EL (cell line): ENCODE measurements around the gene DCLK2.

Experiments used
- DNase-seq: peaks from one replicate; pipeline ENCODE4 v3.0.0-alpha.2; 2016

The DCLK2 gene

GRCh38 chr4:150212485-150212884 lies 134.2 kb downstream of the DCLK2 start:
- DNase-seq, result no peak

GRCh38 chr4:150212927-150213326 lies 134.7 kb downstream of the DCLK2 start:
- DNase-seq, result no peak

GRCh38 chr4:150215601-150216000 lies 137.4 kb downstream of the DCLK2 start:
- DNase-seq, result no peak

DNA sequence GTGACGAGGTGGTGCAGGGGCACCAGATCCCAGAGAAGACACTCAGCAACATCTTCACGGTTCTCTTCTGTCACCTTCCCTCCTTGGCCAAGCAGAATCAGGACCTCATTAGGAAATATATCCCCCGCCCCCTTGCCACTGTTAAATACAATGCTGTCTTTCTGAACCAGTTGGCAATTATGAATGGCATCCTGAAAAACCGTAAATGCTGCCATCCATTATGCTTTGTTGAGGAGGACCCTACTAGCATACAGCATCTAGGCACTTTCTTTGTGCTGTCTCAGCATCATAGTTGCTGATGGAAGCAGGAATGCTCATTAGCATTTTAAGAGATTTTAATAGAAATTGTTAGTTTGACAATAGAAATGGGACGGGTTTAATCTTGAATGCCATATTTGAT lies 138.5 kb downstream of the DCLK2 start:
- DNase-seq, result no peak

DNA sequence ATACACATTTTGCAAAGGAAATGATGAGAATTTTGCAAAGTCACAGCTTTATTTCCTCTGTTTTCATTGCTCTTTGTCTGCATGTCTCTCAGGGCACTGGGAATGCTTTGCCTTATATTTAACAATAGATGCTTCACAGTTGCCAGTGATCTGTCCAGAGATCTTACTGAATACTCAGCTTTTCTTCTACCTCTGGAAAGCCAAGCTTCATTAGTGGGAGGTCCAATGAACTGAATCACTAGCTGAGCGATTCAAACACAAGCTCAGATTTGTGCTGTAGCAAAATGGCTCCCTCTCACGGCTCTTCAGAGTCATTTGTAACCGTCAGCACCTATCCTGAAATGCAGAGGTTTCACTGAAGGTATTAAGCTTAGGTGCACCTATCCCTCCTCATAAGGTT lies 138.9 kb downstream of the DCLK2 start:
- DNase-seq, result peak; percentile 54

GRCh38 chr4:150217808-150218207 lies 139.6 kb downstream of the DCLK2 start:
- DNase-seq, result no peak

DNA sequence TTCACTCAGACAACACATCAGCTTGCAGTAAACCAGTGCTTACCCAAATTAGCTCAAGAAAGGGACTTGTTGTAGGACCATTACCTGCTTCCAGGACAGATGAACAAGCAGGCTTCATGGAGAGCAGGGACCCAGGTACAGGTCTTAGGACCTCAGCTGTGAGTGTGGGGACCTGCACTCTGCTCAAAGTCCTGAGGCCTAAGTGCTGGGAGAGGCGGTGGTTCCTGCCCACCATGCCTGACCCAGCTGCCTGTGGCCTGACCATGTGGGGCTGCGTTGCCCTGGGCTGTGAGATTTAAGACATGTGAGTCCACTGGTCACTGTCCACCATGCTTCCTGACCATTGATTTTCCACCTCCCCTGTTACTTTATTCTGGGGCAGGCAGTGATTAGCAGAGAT lies 140.2 kb downstream of the DCLK2 start:
- DNase-seq, result no peak

DNA sequence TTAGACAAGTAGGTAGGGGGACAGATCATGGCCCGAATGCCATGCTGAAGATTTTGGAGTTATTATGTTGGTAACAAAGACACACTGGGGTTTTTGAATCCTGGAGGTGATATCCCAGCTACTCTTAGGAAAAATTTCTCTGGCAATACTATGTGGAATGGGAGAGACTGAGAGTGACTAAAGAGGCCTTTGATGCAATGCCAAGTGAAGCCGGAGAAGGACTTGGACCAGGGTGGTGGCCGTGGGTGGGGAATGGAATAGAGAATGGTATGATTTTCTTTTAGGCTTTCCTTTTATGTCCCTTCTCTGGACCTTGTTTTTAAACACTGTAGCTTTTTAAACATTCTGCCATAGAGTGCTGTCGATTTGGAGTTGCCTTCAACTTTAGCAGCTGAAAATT lies 141.6 kb downstream of the DCLK2 start:
- DNase-seq, result no peak

- DNase-seq, result peak; percentile 96
Observed at GRCh38 chr4:150224896-150225591, 146.8 kb downstream of the DCLK2 start.

DNA sequence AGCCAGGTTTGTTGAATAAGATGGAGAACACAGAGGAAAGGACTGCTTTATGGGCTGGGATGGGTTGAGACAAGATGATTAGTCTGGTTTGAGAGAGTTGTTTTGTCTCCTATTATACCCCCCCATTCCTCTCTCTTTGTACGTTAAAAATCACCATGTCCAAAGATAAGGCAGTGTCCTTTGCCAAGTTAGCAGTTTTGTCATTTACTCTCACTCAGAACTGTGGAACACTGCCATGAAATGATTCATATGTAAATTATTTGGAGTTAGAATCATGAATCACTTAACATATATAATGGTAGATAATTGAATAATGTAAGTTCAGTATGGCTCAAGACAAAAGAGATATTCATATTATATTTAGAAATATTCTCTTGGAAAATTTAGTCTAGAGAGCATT lies 151.3 kb downstream of the DCLK2 start:
- peak; percentile 86 for DNase-seq

GRCh38 chr4:150230561-150230960 lies 152.3 kb downstream of the DCLK2 start:
- DNase-seq, result no peak

DNA sequence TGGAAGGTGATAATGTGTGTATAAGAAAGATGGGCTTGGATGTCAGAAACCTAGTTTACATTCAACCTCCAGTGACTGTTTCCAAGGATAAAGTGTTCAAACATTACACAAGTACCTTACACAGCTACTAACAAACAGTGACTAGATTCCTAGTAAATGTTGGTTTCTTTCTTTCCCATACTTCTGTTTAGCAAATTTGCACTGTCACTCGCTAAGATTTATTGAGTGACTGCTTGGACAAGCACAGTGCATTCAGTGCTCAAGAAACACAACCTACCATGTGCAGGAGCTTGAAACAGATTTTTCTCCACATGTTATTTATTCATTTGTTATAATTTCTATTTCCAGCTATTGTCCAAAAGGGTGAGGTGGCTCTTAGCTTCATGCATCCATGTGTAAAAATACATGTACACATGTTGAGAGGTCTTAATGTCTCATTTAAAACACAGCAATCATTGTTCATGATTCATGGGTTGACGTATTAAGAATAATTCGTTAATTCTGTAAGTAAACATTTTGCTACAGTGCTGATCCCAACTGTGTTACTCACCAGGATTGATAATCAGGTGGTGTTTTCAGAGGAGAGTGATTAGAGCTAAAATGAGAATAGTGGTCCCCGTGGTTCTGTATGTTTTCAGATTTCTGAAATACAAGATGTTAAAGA lies 153.0 kb downstream of the DCLK2 start:
- no peak for DNase-seq

DNA sequence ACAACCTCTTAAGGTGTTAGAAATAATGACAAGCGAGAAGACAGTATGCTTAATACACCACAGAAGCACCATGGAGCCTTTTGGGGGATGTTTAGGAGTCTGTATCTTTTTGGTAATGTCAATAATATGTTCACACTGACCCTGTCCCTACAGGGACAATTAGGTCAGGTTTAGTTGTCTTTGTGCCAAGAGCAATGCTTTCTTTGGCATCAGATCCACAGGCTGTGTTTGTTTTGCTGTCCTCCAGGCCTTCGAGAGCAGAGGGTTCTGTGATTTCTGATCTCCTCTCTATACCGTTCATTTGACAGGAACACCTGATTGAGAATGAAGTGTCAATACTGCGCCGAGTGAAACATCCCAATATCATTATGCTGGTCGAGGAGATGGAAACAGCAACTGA lies 153.8 kb downstream of the DCLK2 start:
- DNase-seq, result no peak

GRCh38 chr4:150234246-150234645 lies 156.0 kb downstream of the DCLK2 start:
- peak; percentile 46 for DNase-seq

GRCh38 chr4:150235317-150235716 lies 157.1 kb downstream of the DCLK2 start:
- DNase-seq, result no peak

DNA sequence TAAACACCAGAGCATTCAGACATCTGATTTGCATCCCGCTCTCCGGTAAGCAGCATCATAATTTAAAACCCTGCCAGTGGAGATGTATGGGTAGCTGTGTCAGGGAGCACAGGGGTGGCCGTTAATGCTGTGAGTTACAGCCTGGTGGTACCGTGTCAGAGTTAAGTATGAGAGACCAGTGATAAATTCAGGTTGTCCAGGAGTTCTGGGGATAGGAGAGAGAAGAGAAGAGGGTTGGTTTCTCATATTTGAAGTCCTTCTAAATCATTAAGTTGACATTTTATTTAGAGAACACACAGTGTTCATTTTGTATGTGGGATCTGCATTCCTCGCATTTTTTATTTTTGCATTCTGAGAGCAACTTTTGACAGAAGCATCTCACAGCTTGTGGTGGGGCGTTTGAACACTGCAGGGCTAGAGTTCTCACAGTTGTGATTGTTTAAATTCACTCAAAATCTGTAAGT lies 157.6 kb downstream of the DCLK2 start:
- DNase-seq, result peak; percentile 69

GRCh38 chr4:150236626-150237025 lies 158.4 kb downstream of the DCLK2 start:
- peak; percentile 77 for DNase-seq

- DNase-seq, result peak; percentile 94
Observed at GRCh38 chr4:150237110-150237872, 159.0 kb downstream of the DCLK2 start.

DNA sequence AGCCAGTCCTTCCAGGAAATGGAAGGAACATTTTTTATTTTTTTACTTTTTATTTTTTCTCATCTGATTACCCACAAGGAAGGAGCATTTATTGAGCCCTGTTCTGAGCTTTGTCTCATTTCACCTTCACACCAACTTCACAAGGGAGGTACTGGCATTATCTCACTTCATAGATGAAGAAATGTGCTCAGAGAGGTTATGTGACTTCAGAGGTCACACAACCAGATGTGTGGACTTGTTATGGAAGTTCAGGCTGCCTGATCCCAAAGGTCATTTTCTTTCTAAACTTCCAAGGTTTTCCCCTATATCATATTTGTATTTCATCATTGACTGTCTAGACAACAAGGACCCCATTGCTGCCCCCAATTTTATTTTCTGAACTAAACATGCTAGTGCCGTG lies 160.3 kb downstream of the DCLK2 start:
- no peak for DNase-seq

DNA sequence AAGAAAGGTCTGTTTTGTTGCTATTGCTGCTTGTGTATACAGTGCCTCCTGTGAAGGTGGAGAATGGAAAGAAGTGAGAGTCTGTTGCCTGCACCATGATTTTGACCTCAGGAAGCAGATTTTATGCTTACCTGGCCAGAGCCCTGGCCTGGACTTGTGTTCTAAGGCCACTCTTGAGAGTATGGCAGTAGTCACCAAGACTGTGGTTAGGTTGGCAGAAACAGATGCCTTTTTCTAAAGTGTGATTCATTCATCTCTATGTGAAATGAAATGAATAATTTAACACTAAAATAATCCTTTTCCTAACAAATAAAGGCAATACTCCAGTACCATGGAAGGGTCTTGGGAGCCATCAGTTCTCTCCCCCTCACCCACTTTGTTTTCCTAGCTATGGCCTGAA lies 161.8 kb downstream of the DCLK2 start:
- DNase-seq, result no peak

- peak; percentile 60 for DNase-seq
Observed at GRCh38 chr4:150242820-150243458, 164.7 kb downstream of the DCLK2 start.

- DNase-seq, result no peak
Observed at GRCh38 chr4:150243932-150244331, 165.7 kb downstream of the DCLK2 start.

GRCh38 chr4:150244600-150244999 lies 166.4 kb downstream of the DCLK2 start:
- peak; percentile 68 for DNase-seq
